Fibroblast of mammary gland (primary cell): ENCODE measurements around the gene AHCTF1.
A peak's percentile ranks its signal among the peaks of the same experiment; 100 is the strongest.
"Not testable (repeated sequence)": the region's sequence is repeated elsewhere in the genome, so short reads cannot be mapped to it uniquely, and the experiment has no call there.

ENCODE experiments used
- DNase-seq: peaks from one replicate; pipeline ENCODE4 v3.0.0-alpha.2; 2010; ENCODE audit warnings: low read depth
- H3K4me3 ChIP-seq: 2 replicates; pipeline ENCODE4 v1.5.1; 2011; ENCODE audit warnings: low read depth, mild to moderate bottlenecking, low read length, moderate library complexity; ENCODE audit not compliant: control insufficient read depth
- TF ChIP-seq, protein P1 (sequence below): conservative IDR thresholded peaks from 2 replicates; pipeline ENCODE4 v1.5.1; 2011; ENCODE audit warnings: low read depth, low read length, inconsistent platforms; ENCODE audit not compliant: control insufficient read depth, insufficient read depth

The AHCTF1 gene

DNA sequence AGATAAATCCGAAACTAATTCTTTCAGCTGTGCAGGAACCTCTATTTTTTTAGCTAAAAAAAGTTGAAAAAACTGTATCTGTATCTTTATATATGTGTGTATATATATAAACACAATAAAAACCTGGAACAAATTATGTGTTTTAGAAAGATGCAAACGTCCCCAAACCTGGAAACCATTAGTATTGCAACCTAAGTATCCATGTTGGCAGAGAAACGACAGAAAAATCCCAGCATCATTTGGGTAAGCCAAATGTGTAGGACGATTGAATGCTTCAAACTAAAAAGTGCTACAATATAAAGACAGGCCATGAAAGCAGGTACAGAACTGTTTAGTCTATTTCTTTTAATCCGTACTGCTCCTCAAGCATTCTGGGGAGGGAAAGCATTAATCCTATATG is 87.9 kb downstream of the AHCTF1 start:
- TF ChIP-seq, protein P1, sequence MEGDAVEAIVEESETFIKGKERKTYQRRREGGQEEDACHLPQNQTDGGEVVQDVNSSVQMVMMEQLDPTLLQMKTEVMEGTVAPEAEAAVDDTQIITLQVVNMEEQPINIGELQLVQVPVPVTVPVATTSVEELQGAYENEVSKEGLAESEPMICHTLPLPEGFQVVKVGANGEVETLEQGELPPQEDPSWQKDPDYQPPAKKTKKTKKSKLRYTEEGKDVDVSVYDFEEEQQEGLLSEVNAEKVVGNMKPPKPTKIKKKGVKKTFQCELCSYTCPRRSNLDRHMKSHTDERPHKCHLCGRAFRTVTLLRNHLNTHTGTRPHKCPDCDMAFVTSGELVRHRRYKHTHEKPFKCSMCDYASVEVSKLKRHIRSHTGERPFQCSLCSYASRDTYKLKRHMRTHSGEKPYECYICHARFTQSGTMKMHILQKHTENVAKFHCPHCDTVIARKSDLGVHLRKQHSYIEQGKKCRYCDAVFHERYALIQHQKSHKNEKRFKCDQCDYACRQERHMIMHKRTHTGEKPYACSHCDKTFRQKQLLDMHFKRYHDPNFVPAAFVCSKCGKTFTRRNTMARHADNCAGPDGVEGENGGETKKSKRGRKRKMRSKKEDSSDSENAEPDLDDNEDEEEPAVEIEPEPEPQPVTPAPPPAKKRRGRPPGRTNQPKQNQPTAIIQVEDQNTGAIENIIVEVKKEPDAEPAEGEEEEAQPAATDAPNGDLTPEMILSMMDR, result no peak
- no peak overlapping the region for H3K4me3 ChIP-seq
- DNase-seq, result no peak

DNA sequence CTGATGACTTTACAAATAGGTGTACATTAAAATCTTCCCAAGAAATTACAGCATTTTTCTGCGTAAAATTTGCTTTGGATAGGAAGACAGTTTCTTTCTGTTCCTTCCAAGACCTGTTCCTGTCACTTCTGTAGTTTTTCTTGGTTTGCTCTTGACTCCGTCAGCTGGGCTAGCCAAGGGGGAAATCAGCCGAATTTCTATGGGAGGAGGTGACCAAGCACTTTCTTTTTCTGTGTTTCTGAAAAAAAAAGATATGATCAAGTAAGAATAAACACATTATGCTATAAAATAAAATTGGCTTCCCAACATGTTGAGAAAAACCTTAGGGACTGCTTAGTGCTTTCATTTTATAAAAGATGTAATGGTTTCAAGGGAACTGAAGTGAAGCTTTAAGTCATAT is 91.0 kb downstream of the AHCTF1 start:
- not testable (repeated sequence) for DNase-seq, H3K4me3 ChIP-seq

DNA sequence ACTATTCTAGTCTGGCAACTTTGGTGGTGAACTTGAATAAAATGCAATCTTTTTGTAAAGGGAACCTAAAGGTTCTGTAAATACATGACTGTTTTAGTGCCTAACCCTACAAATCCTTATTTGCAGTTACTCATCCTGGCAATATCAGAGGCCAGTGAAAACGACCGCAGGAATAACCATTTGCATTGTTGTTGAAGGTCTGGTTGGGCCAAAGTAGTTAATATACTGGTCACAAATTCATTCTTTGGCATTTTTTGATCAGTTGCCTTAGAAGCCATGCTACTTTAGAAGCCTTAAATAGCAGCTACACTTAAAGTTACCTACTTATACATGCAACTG is 93.7 kb downstream of the AHCTF1 start:
- TF ChIP-seq, protein P1, result no peak
- no peak for DNase-seq
- H3K4me3 ChIP-seq, result no peak overlapping the region

DNA sequence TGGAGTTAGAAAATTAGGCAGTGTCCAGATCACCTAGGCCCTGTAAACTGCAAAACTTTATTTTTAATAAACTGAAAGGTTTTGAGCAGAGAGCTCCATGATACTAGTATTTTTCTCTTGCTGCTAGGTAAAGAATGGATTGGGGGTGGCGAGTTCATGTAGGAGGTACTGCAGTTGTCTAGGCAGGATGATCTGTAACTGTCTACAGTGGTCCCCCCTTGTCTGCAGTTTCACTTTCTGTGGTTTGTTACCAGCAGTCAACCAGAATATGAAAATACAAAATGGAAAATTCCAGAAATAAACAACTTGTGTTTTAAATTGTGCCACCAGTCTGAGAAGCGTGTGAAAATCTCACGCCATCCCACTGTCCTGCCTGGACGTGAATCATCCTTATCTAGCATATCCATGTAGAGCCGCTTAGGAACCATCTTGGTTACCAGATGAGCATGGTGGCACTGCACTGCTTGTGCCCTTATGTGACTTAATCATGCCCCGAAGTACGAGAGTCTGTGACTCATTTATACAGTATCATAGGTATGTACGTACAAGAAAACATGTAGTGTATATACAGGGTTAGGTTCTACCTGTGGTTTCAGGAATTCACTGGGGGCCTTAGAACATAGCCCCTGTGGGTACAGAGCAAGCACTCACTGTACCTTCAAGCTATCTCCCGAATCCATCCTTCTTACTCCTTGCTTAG is 94.2 kb downstream of the AHCTF1 start:
- TF ChIP-seq, protein P1, result no peak
- DNase-seq, result peak; percentile 21

DNA sequence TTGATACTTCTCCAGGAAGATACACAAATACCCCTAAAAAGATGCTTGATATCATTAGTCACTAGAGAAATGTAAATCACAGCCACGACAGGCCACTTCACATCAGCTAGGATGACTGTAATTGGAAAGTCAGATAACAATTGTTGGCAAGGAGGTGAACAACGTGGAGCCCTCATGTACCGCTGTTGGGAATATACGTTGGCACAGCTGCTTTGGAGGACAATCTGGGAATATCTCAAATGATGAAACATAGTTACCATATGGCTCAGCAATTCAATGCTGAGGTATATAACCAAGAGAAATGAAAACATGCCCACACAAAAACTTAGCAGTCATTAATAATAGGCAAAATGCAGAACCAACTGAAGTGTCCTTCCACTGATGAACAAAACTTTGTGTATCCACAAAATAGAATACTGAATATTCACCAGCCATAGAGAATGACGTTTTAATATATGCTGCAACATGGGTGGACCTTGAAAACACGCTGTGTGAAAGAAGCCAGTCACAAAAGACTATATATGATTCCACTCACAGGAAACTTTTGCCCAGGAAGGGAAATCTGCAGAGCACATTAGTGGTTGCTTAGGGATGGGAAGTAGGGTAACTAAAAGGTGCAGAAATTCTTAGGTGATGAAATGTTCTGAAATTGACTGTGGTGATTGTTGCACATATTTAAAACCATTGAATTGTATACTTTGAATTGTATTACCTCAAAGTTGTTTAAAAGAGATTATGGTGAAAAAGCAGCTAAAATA is 95.4 kb downstream of the AHCTF1 start:
- no peak overlapping the region for H3K4me3 ChIP-seq
- TF ChIP-seq, protein P1, result no peak
- DNase-seq, result peak; percentile 41

More for the DNA sequence above, 94.2 kb downstream of the AHCTF1 start:
- no peak overlapping the region for H3K4me3 ChIP-seq

DNA sequence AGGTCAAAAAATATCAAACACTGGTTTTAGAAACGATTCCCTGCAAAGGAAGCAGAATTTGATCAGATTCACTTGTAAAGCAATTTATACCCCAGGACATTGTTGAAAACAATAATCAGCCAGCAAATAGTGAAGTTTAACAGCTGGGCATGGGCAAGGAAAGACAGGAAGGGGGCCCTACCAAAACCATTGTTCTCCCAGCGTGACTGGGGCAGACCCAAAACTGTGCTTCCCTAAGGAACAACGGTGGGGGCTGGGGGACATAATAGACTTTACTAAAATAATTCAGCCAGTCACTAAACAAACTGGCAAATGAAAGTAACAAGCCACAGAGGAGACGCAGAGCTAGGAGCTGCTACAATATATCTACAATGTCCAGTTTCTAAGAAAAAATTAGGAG is 100.2 kb downstream of the AHCTF1 start:
- TF ChIP-seq, protein P1, result no peak
- DNase-seq, result no peak
- H3K4me3 ChIP-seq, result no peak overlapping the region

DNA sequence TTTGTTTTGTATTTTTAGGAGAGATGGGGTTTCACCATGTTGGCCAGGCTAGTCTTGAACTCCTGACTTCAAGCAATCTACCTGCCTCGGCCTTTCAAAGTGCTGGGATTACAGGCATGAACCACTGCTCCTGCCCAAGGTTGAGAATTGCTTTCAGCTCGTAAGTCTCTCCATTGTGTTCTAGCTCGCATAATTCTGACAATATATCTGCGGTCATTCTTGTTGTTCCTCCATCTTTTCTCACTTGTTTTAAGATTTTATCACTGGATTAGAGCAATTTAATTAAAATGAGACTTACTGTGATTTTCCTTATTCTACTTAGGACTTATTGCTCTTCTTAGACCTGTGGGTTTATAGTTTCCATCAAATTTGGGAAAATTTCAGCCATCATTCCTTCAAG is 102.9 kb downstream of the AHCTF1 start:
- no peak overlapping the region for H3K4me3 ChIP-seq
- DNase-seq, result peak; percentile 8
- TF ChIP-seq, protein P1, result no peak
